ENCODE results near the gene CDH26. TPM values are rescaled to one million over a fixed set of nuclear protein-coding genes. Genes with fewer than 3 reads are reported as not detected.

The CDH26 gene
- total and polyA plus RNA-seq, 10 of the 15 experiments (the other 5 are each of a cell fraction or from before 2014, with no cell fraction given) = 0.03 to 0.19 (median 0.08) TPM; not detected in 4

- TF ChIP-seq, protein P1, sequence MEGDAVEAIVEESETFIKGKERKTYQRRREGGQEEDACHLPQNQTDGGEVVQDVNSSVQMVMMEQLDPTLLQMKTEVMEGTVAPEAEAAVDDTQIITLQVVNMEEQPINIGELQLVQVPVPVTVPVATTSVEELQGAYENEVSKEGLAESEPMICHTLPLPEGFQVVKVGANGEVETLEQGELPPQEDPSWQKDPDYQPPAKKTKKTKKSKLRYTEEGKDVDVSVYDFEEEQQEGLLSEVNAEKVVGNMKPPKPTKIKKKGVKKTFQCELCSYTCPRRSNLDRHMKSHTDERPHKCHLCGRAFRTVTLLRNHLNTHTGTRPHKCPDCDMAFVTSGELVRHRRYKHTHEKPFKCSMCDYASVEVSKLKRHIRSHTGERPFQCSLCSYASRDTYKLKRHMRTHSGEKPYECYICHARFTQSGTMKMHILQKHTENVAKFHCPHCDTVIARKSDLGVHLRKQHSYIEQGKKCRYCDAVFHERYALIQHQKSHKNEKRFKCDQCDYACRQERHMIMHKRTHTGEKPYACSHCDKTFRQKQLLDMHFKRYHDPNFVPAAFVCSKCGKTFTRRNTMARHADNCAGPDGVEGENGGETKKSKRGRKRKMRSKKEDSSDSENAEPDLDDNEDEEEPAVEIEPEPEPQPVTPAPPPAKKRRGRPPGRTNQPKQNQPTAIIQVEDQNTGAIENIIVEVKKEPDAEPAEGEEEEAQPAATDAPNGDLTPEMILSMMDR (IDR thresholded peaks at IDR 0.05 in 2 of 3, conservative IDR thresholded peaks at IDR 0.05 in 1 of 3; ENCODE audit: control insufficient read depth in 2 of 3, extremely low read depth in 1 of 3, insufficient read depth in 1 of 3, low read depth in 3 of 3, low read length in 3 of 3) = no peak
- TF ChIP-seq MXI1 (IDR thresholded peaks at IDR 0.05; ENCODE audit: low read depth, low read length) (no peak), ZBED1 (IDR thresholded peaks at IDR 0.05; ENCODE audit: borderline replicate concordance) (no peak)
Observed at GRCh38 chr20:59945731-59946130, 12.5 kb upstream of the CDH26 start (continued).

DNA sequence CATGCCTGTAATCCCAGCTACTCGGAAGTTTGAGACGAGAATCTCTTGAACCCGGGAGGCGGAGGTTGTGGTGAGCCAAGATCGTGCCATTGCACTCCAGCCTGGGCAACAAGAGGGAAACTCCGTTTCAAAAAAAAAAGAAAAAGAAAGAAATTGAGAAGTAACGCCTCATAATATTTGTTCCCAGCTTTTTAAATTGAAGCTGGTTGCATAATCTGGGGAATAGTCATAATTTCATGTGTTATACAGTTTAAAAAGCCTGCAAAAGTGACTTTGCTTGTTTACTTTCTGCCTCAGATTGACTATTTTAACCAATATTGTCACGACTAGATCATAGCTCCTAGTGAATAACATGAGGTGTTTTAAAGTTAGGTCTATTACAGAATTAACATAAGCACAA is 10.8 kb upstream of the CDH26 start:
- no peak overlapping the region for H2AFZ ChIP-seq (ENCODE audit: control insufficient read depth, low read depth, low read length)
- no peak overlapping the region for H3K4me2 ChIP-seq (ENCODE audit: control insufficient read depth, insufficient read depth)
- no peaks in the 10 kb centered on the region for H3K27me3 ChIP-seq (replicated peaks in 1 of 2; ENCODE audit: control insufficient read depth in 2 of 2, insufficient read depth in 2 of 2, low read length in 1 of 2)
- ChIA-PET CTCF (interaction anchor here (0.6 to 12.8 kb wide), 4 partner anchors 10 to 77 kb away, joined by 3 to 173 read pairs (median 4); partner anchors contain the start of genes FAM217B, PPP1R3D and SYCP2), RAD21 (ENCODE audit: unreplicated experiment) (interaction anchor here (0.6 kb wide), 1 partner anchor 13 kb away, joined by 3 read pairs; no protein-coding TSS in a partner anchor), POLR2A (no interaction called here), SMC1A (ENCODE audit: uncharacterized antibody, unreplicated experiment) (interaction anchor here (1.4 kb wide), 1 partner anchor 11 kb away, joined by 6 read pairs; no protein-coding TSS in a partner anchor)
- no peak overlapping the region for H3K27ac ChIP-seq (ENCODE audit: control insufficient read depth, insufficient read depth)
- no peaks in the 10 kb centered on the region for H4K20me1 ChIP-seq (ENCODE audit: control insufficient read depth, insufficient read depth)
- no peaks in the 10 kb centered on the region for H3K9me3 ChIP-seq (replicated peaks; ENCODE audit: control insufficient read depth, insufficient read depth, low read length)
- H3K4me3 ChIP-seq = no peak overlapping the region
- no peak overlapping the region for H3K9ac ChIP-seq (ENCODE audit: control insufficient read depth, insufficient read depth, low read length)
- no peak for ATAC-seq
- 96% methylated on average over 8 of the region's 8 CpGs for WGBS (ENCODE audit: insufficient coverage, insufficient replicate concordance, low lambda C conversion rate, missing lambda C conversion rate)
- peaks cover 6% of the 10 kb centered on the region for H3K4me1 ChIP-seq (ENCODE audit: control insufficient read depth, insufficient read depth, low read length)
- in situ Hi-C loops (cut with MboI) = no loop called here
- FAIRE-seq = no peak
- BruUV-seq (replicated peaks) = no TSS peak
- DNase-seq (ENCODE audit: low read depth, low spot score) = no peak
- intact Hi-C loops (cut with micrococcal nuclease; ENCODE audit: unreplicated experiment) = loop anchor here (10.0 kb wide), 1 partner anchor 107 kb away; no protein-coding TSS in a partner anchor
- no peaks in the 10 kb centered on the region for H3K79me2 ChIP-seq (ENCODE audit: control insufficient read depth, insufficient read depth, low read length)
- peaks cover 0 to 1% of the 10 kb centered on the region in 2 experiments; a peak in 1 of 4 replicates for H3K36me3 ChIP-seq (ENCODE audit: control insufficient read depth in 2 of 2, insufficient read depth in 2 of 2, low read length in 1 of 2)
- TF ChIP-seq SMC3 (IDR thresholded peaks at IDR 0.05; ENCODE audit: borderline replicate concordance, low read length) (no peak), BMI1 (IDR thresholded peaks at IDR 0.05; ENCODE audit: borderline replicate concordance) (no peak), TBL1XR1 (IDR thresholded peaks at IDR 0.05; ENCODE audit: low read depth, low read length) (no peak), JUNB (IDR thresholded peaks at IDR 0.05) (no peak), CREB1 (IDR thresholded peaks at IDR 0.05; ENCODE audit: low read depth) (no peak), STAT1 (conservative IDR thresholded peaks at IDR 0.05) (no peak), SUZ12 (IDR thresholded peaks at IDR 0.05; ENCODE audit: unreplicated experiment) (no peak), CREM (IDR thresholded peaks at IDR 0.05; ENCODE audit: low read depth) (no peak), ATF2 (IDR thresholded peaks at IDR 0.05; ENCODE audit: low read length) (no peak), KDM1A (IDR thresholded peaks at IDR 0.05; ENCODE audit: borderline replicate concordance) (no peak), YBX1 (IDR thresholded peaks at IDR 0.05) (no peak), TAF1 (IDR thresholded peaks at IDR 0.05; ENCODE audit: borderline replicate concordance, low read depth, low read length) (no peak)
- TF ChIP-seq, protein P2, sequence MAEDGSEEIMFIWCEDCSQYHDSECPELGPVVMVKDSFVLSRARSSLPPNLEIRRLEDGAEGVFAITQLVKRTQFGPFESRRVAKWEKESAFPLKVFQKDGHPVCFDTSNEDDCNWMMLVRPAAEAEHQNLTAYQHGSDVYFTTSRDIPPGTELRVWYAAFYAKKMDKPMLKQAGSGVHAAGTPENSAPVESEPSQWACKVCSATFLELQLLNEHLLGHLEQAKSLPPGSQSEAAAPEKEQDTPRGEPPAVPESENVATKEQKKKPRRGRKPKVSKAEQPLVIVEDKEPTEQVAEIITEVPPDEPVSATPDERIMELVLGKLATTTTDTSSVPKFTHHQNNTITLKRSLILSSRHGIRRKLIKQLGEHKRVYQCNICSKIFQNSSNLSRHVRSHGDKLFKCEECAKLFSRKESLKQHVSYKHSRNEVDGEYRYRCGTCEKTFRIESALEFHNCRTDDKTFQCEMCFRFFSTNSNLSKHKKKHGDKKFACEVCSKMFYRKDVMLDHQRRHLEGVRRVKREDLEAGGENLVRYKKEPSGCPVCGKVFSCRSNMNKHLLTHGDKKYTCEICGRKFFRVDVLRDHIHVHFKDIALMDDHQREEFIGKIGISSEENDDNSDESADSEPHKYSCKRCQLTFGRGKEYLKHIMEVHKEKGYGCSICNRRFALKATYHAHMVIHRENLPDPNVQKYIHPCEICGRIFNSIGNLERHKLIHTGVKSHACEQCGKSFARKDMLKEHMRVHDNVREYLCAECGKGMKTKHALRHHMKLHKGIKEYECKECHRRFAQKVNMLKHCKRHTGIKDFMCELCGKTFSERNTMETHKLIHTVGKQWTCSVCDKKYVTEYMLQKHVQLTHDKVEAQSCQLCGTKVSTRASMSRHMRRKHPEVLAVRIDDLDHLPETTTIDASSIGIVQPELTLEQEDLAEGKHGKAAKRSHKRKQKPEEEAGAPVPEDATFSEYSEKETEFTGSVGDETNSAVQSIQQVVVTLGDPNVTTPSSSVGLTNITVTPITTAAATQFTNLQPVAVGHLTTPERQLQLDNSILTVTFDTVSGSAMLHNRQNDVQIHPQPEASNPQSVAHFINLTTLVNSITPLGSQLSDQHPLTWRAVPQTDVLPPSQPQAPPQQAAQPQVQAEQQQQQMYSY (CRISPR knock-in tag; IDR thresholded peaks at IDR 0.05) = no peak
